NK-92 treated with Interleukin-12 subunit alpha and Interleukin-12 subunit beta, amount 100 ng/mL, for 24 hours (cell line): Measurements from ENCODE around the gene RAI1.
"Not testable (repeated sequence)": the region's sequence is repeated elsewhere in the genome, so short reads cannot be mapped to it uniquely, and the experiment has no call there.

Source experiments
- DNase-seq: peaks from one replicate; lab custom pipeline; 2025; lab: John Stamatoyannopoulos, UW

RAI1 gene

GRCh38 chr17:17663160-17664063, 17.8 kb upstream of the RAI1 start:
- peak; percentile 72 for DNase-seq

GRCh38 chr17:17664064-17664452, 17.2 kb upstream of the RAI1 start:
- DNase-seq, result no peak

GRCh38 chr17:17665255-17665654, 16.0 kb upstream of the RAI1 start:
- DNase-seq, result no peak

DNA sequence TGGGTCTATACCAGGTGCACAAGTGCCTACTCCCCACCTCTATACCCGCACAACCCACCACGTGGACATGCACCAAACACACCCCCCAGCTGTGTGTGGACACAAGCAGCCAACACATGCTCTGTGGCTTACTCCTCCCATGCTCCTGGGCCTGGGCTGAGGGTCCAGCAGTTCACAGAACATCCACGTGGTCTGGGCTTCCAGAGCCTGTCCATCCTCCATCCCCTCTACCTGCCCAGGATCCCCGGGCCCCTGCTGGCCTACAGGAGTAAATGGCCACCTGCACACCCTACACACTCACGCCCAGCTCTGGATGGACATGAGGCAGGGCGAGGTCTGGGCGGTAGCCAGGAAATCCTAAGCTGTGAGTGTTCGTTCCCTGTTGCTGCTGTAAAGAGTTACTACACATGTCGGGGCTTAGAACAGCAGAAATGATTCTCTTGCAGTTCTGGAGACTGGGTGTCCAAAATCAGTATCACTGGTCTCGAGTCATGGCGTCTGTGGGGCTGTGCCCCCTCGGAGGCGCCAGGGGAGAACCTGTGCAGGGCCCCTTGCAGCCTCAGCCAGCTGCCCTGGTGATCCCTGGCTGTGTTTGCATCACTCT, 15.0 kb upstream of the RAI1 start:
- DNase-seq, result no peak

DNA sequence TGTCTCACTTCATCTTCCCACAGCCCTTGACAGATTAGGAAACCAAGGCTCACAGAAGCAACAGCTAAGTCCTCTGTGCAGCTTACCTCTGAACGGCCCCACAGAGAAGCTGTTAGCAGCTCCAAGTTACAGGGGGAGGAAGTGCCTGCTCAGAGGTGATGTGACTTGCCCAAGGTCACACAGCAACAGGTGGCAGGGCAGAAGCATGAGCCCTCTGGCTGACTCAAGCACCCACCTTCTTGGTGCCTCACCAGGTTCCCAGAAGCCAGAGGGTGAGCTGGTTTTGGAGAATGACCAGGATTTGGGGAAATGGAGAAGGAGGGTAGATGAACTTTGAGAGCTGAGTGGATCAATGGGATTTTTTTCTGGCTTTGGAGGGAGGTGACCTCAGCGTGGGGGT, 14.0 kb upstream of the RAI1 start:
- peak; percentile 27 for DNase-seq

- DNase-seq, result no peak
These were observed 13.3 kb upstream of the RAI1 start for GRCh38 chr17:17667947-17668346.

GRCh38 chr17:17668358-17668757, 12.9 kb upstream of the RAI1 start:
- DNase-seq, result no peak

DNA sequence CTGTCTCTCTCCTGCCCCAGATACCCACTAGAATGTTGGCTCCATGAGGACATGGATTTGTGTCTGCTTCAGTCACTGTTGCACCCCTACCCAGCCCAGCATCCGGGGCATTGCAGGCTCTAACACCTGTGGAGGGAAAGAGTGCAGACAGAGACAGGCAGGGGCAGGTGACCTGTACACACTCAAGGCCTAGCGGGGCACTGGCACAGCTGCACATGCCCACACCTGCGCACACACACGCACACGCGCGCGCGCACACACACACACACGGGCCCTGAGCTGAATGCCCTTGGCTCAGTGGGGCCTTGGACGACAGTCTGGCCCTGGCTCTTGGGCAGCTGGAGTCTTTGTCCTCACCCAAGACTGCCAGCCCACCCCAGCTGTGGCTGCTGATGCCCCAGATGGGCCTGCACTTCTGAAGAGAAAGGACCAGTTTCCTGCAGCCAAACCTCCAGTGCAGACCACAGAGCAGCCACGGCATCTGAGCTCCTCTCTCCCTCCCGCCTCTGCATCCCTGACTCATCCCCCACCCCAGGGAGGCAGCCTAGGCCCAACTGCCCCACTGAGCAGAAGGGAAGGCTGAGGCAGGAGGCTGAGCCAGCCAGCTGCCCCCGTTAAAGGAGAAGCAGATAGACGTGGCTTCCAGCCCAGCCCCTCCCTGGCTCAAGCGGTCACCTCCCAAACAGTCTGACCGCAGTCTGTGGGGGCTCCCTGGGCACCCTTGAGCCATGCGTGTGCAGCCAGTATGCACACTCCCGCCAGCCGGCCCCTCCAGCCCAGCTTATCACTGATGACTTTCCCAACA, 12.3 kb upstream of the RAI1 start:
- peak; percentile 9 for DNase-seq

DNA sequence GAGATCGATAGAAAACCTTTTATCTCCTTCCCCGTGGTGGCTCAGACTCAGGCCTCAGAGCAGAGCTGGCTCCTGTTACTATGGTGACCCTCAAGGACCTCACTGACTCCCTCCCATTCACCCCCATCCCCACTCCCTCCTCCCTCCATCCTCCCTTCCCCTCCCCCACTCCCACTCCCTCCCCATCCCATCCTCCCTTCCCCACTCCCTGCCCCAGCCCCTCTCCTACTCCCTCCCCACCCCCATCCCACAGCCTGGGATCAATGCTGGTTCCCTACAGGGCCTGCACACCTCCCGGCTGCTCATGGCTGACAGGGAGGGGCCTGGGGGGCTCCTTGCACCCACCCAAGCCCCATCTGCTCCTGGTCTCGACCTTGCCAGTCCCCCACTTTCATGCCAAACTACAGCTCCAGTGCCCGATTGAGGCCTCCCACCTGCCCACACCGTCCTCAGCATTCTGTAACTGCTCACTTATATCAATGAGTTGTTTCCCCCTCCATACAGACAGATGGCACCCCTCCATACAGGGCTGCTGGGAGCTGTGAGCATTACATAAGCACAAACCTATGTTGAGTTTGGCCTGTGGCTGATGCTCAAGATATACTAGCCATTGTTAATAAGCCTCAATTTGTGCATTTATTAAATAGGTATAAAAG, 11.6 kb upstream of the RAI1 start:
- no peak for DNase-seq

DNA sequence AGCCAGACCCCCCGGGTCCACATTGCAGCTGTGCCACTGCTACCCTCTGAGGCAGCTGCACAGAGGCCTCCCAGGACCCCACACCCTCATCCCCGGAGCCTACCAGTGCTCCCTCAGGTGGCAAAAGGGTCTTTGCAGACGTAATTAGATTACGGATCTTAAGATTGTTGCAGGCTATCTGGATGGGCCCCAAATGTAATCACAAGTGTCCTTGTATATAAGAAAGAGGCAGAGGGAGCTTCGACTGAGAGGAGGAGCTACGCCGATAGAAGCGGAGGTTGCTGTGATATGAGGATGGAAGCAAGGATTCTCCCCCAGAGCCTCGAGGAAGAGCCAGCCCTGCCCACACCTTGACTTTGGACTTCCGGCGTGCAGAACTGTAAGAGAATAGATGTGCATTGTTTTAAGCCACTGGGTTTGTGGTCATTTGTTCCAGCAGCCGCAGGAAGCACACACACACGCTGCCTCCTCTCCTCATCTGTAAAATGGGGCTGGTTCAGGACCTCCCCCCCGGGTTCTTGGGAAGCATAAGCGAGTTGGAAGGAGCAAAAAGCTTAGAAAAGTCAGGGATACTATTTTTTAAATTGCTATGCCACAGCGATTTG, 10.5 kb upstream of the RAI1 start:
- DNase-seq, result no peak

GRCh38 chr17:17671369-17672129, 9.7 kb upstream of the RAI1 start:
- DNase-seq, result no peak

DNA sequence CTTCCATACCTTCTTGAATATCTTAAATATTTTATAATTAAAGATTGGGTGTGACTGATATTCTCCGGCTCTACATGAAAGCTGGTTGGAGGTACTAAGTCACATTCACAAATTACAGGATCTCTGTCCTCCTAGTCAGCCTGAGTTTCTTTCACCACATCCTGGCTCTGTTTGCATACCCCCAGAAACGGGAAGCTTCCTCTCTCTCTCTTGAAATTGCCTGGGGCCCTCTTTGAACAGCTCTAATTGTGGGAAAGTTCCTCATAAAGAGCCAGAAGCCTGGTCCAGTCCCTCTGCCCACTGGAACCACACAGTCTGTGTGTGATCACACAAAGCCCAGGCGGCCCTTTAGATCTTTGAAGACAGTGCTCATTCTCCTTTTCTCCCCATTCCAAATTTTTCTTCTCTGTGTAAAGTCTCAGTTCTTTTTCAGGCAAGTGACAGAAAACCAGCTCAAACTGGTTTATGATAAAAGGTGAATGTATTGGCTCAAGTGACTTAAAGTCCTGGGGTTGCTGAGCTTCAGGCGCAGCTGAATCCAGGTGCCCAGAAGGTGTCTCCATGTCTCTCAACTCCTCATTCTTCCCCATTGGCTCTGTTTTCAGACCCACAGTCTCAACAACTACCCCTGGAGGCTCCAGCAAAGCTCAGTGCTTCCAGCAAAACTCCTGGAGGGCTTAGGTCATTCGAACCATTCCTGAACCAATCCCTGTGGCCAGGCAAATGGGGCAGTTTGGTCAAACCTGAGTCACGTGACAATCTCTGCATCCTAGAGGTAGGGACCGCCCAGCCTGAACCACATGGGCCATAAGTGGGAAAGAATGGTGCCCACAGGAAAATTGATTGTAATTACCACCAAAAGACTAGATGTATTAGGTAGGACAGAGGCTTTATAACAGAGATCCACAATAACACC, 8.5 kb upstream of the RAI1 start:
- no peak for DNase-seq

GRCh38 chr17:17675416-17675815, 5.8 kb upstream of the RAI1 start:
- no peak for DNase-seq

DNA sequence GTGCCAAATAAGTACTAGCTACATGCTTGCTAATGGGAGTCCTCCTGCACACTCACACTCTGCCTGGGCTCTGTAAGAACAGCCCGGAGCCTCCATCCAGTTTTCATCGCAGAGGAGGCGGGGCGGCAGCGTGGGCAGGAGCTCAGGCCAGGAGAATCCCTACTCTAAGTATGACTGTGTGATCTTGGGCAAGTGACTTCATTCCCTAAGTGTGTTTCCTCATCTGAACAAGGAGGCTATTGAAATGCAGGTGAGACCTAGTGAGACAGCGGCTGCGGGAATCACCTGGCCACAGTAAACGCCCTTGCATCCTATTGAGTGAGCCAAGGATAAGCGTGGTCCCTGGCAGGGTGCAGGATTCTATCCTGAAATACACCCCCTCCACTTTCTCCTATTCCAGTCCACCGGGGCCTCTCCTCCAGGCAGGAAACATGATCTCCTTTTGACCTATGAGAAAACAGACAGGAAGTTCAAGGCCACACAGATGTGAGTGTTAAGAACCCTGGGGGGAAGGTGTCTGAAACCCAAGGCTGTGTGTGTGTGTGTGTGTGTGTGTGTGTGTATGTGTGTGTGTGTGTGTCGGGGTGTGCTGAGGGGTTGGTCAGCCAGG, 5.2 kb upstream of the RAI1 start:
- DNase-seq, result peak; percentile 20

- no peak for DNase-seq
These were observed 4.5 kb upstream of the RAI1 start for GRCh38 chr17:17676752-17677151.

- no peak for DNase-seq
These were observed 3.8 kb upstream of the RAI1 start for GRCh38 chr17:17677299-17678040.

- DNase-seq, result not testable (repeated sequence)
These were observed 3.1 kb upstream of the RAI1 start for GRCh38 chr17:17678063-17678699.

DNA sequence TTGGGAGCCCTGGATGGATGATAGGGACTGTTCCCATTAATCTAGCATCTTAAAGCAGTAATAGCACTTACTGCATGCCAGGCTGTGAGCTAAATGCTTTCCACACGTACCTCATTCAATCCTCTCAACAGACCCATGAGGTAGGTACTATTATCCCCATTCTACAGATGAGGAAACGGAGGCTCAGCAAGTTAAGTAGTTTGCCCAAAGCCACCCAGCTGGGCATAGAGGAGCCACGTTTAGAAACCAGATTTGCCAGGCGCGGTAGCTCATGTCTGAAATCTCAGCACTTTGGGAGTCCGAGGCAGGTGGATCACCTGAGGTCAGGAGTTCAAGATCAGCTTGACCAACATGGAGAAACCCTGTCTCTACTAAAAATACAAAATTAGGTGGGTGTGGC, 2.0 kb upstream of the RAI1 start:
- DNase-seq, result no peak
